EH (cell line): ENCODE measurements around the gene MEIOB.

Experiments
- DNase-seq: peaks from one replicate; pipeline ENCODE4 v3.0.0-alpha.2; 2015; ENCODE audit warnings: low read depth

The MEIOB gene

GRCh38 chr16:1830213-1830612 is 41.8 kb downstream of the MEIOB start:
- no peak for DNase-seq

GRCh38 chr16:1828645-1829410 is 43.1 kb downstream of the MEIOB start:
- no peak for DNase-seq

GRCh38 chr16:1826691-1827573 is 45.0 kb downstream of the MEIOB start, which contains the start of the genes FAHD1 and HAGH:
FAHD1 (plus strand) TSS chr16:1827206; CDS start chr16:1827239, 33 bp downstream.
HAGH (minus strand) TSS chr16:1826825; CDS start chr16:1826787, 38 bp downstream.
- peak; percentile 92 for DNase-seq

GRCh38 chr16:1825864-1826690 is 45.9 kb downstream of the MEIOB start:
- DNase-seq = peak; percentile 26

- no peak for DNase-seq
Observed at GRCh38 chr16:1825381-1825863, 46.5 kb downstream of the MEIOB start.

GRCh38 chr16:1823821-1824220 is 48.1 kb downstream of the MEIOB start:
- peak; percentile 60 for DNase-seq

GRCh38 chr16:1822801-1823200 is 49.2 kb downstream of the MEIOB start:
- DNase-seq = no peak

- no peak for DNase-seq
Observed at GRCh38 chr16:1821861-1822611, 49.9 kb downstream of the MEIOB start.

GRCh38 chr16:1820946-1821290 is 51.0 kb downstream of the MEIOB start:
- no peak for DNase-seq

- no peak for DNase-seq
Observed at GRCh38 chr16:1820096-1820945, 51.6 kb downstream of the MEIOB start.

GRCh38 chr16:1819611-1820010 is 52.4 kb downstream of the MEIOB start:
- no peak for DNase-seq

- no peak for DNase-seq
Observed at GRCh38 chr16:1818873-1819525, 53.0 kb downstream of the MEIOB start.

- no peak for DNase-seq
Observed at GRCh38 chr16:1818204-1818872, 53.6 kb downstream of the MEIOB start.

- DNase-seq = no peak
Observed at GRCh38 chr16:1817716-1818115, 54.2 kb downstream of the MEIOB start.

GRCh38 chr16:1817276-1817589 is 54.7 kb downstream of the MEIOB start:
- no peak for DNase-seq

GRCh38 chr16:1816396-1817275 is 55.3 kb downstream of the MEIOB start:
- DNase-seq = no peak

- DNase-seq = no peak
Observed at GRCh38 chr16:1815461-1815860, 56.5 kb downstream of the MEIOB start.

- DNase-seq = peak; percentile 60
Observed at GRCh38 chr16:1812732-1813163, 59.2 kb downstream of the MEIOB start.
